Measurements from ENCODE around the gene KCNH4.
A peak's percentile ranks its signal among the peaks of the same experiment; 100 is the strongest.

KCNH4 gene

GRCh38 chr17:42107124-42107523, 73.8 kb downstream of the KCNH4 start:
- H3K36me3 ChIP-seq (ENCODE audit: control insufficient read depth in 2 of 2, insufficient read depth in 1 of 2, low read length in 2 of 2) = no peaks in the 10 kb centered on the region
- peaks cover 4% of the 10 kb centered on the region; the same call in 1 of the 2 replicates for H3K4me1 ChIP-seq (ENCODE audit: control insufficient read depth, insufficient read depth, low read length)
- H3K27ac ChIP-seq (ENCODE audit: extremely low read depth, low read depth, low read length) = no peak overlapping the region
- ChIA-PET CTCF (interaction anchor here (0.9 to 17.1 kb wide), 6 partner anchors 12 to 145 kb away, joined by 3 to 260 read pairs (median 12); partner anchors contain the start of genes DNAJC7 and NKIRAS2), POLR2A (interaction anchor here (0.9 to 1.7 kb wide), 3 partner anchors 13 to 90 kb away, joined by 3 to 7 read pairs (median 4); partner anchors contain the start of genes DNAJC7 and KAT2A)
- H3K9me3 ChIP-seq (ENCODE audit: control insufficient read depth, insufficient read depth, low read depth, low read length) = no peaks in the 10 kb centered on the region
- H3K4me3 ChIP-seq (ENCODE audit: low read depth, low read length) = no peak overlapping the region
- TF ChIP-seq ZEB2 (tag by site-specific recombination; IDR thresholded peaks at IDR 0.05) = 0 out of 2 replicates have a peak, but pooled peaks have one; percentile 5
- TF ChIP-seq ZNF140 (tag by site-specific recombination; IDR thresholded peaks at IDR 0.05) = no peak
- 0 out of 2 replicates have a peak, but pooled peaks have one; percentile 2 for TF ChIP-seq ZNF654 (tag by site-specific recombination; IDR thresholded peaks at IDR 0.05; ENCODE audit: low read depth)
